Activated naive CD8-positive, alpha-beta T cell treated with anti-CD3 and anti-CD28 coated beads, Interleukin-2, amount 50 U/mL, for 16 hours (primary cell): ENCODE measurements around the gene HVCN1.
"Not testable (repeated sequence)": the region's sequence is repeated elsewhere in the genome, so short reads cannot be mapped to it uniquely, and the experiment has no call there.

Source experiments
- DNase-seq: peaks from one replicate; pipeline ENCODE4 v3.0.0-alpha.2; 2020; ENCODE audit warnings: low read depth, low spot score

Gene HVCN1, protein sequence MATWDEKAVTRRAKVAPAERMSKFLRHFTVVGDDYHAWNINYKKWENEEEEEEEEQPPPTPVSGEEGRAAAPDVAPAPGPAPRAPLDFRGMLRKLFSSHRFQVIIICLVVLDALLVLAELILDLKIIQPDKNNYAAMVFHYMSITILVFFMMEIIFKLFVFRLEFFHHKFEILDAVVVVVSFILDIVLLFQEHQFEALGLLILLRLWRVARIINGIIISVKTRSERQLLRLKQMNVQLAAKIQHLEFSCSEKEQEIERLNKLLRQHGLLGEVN

DNA sequence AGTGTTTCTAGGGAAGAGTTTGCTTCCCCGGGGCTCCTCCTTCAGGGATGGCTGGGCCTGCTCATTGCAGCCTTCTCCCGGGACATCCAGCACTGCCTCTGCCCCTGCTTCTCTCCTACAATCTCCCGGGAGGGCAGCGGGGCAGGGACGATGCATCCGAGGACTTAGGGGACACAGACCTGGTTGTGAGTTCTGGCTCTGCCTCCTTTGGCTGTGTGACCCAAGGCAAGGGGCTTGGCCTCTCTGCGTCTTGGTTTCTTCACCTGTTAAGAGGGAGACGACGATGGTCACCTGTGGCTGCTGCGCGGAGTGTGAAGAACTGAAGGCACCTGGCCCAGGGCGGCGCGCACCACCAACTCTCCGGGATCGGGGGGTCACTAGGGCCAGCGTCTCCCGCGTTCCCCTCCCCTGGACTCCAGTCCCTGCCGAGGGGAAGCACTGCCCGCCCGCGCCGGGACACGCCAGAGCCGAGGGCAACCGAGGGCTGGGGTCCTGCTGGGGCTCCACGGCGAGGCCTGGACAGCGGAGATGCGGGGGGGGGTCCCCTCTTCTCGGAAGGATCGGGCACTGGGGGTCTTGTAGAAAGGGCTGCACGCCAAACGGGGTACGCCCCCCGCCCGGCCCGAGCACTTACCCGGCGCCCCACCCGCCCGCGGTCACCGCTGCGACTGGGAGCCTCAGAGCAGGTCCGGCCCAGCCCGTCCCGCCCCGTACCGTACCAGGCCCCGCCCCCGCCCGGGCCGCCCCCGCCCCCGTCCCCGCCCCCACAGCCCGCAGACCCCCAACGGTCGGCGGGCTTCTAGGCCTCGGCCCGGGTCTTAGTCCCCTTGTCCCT lies at the start of gene HVCN1:
Gene HVCN1, minus strand, starts transcription at position 670 of the 835 bp plus-strand sequence. CDS start 5,870 bp downstream, outside the sequence.
- DNase-seq = no peak

DNA sequence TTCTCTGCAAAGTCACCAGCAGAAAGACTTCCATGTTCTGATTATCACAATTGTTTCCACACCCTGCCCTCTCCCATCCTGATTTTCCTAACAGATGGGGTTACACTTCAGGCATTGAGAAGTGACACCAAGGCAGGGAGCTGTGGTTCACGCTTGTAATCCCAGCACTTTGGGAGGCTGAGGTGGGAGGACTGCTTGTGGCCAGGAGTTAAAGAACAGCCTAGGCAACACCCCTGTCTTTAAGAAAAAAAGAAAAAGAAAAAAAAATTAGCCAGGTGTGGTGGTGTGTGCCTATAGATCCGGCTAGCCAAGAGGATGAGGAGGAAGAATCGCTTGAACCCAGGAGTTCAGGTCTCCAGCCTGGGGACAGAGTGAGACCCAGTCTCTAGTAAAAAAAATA lies 48.6 kb upstream of the HVCN1 start:
- DNase-seq = no peak

DNA sequence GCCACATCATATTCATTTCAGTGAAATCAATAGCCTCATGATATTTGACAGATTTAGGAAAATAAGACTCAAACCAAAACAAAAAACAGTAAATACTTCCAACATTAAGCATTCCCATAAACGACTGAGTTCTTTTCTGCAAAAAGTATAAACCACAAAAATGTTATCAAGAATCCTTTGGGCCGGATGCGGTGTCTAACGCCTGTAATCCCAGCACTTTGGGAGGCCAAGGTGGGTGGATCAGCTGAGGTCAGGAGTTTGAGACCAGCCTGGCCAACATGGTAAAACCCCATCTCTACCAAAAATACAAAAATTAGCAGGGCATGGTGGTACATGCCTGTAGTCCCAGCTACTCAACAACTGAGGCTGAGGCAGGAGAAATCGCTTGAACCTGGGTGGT lies 48.1 kb upstream of the HVCN1 start:
- DNase-seq = not testable (repeated sequence)

DNA sequence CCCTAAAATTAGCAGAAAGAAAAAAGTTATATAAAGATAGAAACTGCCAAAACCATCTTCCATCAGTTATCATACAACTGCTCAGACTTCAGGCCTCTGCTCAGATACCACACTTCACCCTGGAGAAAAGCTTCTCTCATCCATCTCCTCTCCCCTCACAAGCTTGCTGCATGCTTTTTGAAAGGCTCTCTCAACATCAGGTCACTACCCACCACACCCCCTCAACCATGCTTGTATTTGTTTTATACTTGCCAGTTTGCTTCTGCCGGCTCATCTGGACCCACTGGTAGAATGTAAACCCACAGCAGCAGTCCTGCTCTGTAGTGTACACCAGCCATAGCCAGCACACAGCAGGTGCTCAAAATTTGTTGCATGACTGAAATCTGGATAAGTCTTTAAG lies 45.0 kb upstream of the HVCN1 start:
- DNase-seq = no peak

DNA sequence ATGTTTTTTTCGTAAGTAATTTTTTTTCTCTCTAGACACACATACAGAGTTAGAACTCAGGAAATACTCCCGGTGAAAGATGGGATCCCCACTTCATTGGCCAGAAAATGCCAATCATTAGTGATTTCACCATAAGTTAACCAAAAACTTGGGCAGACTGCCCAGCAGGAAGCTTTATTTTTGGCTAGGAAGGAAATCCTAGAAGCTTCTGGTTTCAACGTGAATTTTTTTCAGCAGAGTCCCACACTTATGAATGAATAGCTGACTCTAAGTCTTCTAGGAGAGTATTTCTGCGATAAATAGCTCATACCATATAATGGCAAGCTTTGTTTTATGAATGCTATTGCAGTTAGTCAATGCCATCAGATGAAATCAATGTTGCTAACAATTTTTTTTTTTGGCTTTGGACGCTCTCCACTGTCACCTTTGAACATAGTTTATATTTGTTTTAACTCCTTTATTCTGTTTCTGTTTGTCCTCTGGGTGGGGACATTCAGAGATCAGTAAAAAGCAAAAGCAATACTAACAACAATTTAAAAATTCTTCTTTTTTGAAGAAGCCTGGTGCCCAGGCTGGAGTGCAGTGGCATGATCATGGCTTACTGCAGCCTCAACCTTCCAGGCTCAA lies 44.3 kb upstream of the HVCN1 start:
- DNase-seq = no peak

DNA sequence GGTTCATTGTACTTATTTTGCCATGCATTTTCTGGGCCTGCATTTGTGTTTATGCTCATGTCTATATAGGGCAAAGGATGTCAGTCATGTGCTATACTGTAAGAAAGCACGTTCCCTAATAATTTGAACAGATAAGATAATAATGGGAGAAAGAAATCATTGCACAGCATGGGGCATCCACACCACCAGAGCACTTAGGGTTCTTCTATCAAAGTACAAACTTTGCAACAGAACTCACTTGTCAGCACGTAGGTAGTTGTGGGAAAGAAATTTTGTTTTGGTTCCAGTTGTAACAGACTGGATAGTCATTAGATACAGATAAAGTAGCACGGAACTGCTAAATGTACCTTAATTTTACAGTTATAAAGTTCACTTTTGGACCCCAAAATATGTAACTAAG lies 43.7 kb upstream of the HVCN1 start:
- no peak for DNase-seq

DNA sequence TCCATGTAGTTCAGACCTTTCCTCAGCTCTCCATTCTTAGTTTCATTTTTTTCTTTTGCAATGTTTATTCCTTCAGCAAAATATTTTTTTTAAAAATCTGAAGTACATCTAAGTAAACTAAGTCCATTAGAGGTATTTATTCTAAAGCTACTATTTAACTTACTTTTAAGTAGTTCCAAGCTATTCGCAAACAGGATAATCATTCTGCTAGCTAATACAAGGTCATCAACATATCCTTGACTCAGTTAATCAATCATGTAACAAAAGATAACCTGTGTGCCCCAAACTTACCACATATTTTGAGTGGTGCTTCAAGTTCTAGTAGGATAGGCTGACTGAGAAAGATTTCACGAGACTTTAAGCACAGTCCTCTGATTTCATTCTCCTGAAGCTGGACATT lies 42.6 kb upstream of the HVCN1 start:
- DNase-seq = no peak

DNA sequence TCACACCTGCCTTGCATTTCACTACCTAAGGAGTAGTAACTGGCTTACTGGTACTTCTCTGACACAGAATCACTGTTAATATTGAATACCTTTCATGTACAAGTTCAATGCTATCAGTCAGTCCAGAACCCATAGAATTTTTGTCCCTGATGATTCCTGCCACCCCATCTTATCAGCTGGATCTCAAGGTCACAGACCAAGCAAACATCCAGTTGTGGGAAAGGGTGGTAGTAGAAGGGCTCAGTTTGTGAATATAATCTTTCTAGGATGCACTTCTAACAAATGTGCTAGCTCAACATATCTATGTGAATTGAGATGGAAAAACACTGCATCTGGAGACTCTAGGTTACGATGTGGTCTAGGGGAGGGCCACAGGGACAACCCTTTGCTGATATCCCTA lies 39.7 kb upstream of the HVCN1 start:
- no peak for DNase-seq

DNA sequence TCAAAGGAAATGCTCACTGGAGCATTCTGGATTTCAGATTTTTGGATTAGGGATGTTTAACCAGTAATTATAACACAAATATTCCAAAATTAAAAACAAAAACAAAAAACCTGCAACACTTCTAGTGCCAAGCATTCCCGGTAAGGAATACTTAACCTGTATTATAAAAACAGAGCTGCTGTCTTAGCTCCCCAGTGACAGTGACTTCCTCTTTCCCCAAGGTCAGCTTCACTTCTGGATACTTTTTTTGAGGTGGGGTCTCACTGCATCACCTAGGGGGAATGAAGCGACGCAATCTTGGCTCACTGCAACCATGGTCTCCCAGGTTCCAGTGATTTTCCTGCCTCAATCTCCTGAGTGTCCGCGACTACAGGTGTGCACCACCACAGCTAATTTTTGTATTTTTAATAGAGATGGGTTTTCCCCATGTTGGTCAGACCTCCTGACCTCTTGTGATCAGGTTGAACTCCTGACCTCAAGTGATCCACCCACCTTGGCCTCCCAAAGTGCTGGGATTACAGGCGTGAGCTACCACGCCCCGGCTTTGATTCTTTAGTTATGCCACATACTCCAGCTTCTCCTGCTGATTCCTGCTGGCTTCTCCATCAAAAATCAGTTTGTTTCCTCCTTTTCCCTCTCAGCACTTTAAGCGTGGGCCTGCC lies 37.9 kb upstream of the HVCN1 start:
- DNase-seq = no peak

DNA sequence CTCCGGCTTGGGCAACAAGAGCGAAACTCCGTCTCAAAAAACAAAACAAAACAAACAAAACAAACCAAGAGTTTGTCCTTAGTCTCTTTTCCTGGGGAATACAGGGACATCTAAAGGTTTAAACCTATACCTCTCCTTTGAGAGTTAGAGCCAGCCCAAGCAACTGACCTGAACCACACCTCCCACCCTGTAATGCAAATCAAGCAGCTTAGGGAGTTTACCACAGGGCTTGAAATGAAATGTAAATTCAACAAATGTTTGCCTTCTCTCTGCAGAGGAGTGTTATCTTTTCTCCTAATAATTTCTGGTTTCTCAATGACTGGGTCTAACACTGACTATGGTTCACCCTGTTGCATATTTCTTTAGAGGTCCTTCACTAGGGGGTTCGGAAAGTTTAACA lies 37.1 kb upstream of the HVCN1 start:
- no peak for DNase-seq

DNA sequence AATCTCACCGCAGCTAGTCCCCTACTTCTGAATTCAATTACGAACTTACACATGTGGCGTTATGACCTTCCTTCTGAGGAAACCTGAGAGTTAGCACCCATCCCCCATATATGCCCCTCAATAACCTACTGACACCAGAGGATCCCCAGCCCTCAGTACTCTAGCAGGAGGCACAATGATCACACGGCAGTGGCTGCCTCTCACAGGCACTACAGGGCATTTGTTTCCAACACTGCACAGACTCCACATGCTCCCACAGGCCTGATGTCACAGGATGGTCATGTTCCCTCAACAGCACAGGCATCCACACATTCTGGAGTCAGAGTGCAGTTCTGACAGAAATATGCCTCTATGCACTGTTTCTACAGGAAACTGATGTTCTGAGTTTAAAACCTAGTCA lies 36.4 kb upstream of the HVCN1 start:
- DNase-seq = no peak

DNA sequence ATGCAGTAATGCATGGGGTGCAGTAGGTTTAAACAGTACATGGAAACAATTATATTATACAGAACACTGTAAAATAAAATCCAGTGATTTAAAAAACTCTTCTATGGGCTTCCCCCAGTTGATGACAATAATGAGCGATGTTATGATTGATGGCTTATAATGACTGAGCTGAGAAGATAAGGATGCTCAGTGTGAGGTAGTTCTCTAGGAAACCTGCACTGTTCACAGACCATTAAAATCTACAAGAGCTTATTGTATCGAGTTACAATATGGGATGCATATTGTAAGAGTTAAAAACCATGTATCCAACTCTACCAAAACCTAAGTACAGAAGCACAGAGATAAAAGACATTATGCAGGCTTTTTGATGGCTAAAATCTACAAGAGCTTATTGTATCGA lies 34.0 kb upstream of the HVCN1 start:
- not testable (repeated sequence) for DNase-seq

DNA sequence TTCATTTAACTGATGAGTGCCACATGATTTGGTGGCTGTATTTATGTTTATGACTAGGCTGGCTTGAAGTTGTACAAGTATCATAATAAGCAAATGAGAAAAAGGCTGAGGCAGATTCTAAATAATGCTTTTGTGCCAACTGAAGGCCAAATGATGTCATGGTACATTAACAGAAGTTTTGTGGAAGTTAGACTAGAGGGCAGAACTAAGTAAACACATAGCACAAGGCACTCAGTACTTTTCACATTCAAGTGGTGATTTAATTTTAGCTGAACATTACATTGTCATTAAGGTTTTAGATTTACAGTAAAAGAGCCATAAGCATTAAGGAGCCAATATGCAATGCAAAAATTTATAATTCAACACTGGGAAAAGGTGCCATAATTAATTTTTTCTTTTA lies 32.7 kb upstream of the HVCN1 start:
- DNase-seq = no peak

DNA sequence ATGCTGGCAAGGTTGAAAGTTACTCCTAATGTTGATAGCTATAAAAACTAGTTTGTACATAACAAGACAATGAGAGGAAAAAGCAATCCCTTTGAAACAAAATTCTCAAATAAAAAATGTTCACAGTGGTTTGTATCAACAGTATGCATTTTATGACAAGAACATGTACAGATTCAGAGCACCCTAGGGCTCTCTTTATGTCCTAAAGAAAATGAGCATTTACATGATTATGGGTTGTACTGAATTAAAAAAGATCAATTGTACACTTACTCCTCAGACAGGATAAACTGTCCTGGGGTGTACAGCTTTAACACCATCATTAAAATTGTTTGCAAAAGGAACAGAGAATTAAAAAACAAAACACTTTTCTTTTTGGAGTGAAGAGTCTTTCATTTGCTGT lies 31.6 kb upstream of the HVCN1 start:
- DNase-seq = no peak

DNA sequence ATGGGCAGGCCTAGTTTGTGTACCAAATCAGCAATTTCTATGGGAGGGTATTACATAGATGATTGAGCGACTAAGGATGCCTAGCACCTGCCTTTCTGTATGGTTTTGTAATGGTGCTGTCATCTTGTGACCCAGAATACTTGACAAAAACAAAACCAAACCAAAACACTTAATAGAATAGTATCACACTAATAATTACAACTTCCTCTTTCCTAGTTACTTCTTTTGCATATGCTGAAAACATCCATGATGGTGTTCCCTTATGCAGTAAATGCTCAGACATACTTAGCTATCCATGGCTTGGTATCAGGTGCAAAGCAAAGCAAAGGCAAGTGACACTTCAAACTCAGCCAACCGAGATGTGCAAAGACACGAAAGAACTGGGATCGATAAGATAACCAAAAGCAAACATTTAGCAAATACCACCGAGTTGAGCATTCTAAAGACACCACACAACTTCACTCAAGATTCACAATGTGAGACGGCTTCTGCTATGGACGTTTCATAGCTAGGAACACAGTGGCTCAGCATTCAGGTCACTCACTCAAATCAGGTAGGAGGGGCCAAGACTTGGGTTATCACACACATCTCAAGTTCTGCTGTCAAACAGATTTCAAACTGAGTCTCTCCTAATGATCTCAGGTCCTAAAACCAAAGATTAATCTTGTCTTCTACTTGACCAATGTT lies 29.4 kb upstream of the HVCN1 start:
- DNase-seq = no peak

DNA sequence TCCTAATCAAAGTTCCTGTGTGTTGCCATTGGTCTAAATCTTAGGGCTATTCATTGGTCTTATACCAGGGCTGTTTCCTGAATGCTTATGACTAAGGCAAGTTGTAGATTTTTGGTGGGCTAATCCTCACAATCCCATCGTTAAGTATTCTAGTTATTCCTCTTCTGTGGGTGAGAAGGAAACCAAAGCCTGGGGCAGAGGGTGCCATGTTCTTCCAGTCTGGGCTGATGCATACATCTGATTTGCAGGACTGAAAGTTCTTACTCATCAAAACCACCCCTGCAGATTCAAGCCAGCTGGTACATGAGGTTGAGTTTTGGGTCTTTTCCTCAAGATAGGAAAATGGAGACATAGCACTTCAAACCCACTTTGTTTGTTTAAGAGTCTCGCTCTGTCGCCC lies 28.1 kb upstream of the HVCN1 start:
- DNase-seq = no peak

DNA sequence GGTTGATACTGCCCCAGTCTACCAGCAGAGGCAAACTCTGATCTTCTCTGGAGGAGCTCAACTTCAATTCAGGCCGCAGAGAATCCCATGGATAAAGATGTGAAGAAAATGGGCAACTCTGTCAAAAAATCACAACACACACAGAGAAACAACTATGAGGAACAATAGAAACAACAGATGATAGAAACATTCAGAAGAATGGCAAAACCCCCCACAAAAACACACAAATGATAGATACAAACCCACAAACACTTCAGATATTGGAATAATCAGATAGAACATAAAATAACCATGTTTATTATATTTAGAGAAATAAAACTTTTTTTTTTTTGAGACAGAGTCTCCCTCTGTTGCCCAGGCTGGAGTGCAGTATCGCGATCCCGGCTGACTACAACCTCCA lies 20.0 kb upstream of the HVCN1 start:
- DNase-seq = no peak

DNA sequence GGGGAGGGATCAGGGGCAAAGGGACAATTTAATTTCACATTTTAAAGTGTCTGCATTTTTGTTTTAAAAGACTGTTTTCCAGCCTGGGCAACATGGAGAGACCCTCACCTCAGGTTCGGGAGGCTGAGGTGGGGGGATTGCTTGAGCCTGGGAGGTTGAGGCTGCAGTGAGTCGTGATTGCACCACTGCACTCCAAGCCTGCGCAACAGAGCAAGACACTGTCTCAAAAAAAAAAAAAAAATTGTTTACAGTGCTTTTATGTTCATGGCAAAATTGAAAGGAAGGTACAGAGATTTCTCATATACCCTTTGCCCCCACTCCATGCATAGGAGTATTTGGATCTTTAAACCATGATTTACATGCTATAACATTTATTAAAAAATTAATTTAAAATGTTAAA lies 16.4 kb upstream of the HVCN1 start:
- DNase-seq = no peak

DNA sequence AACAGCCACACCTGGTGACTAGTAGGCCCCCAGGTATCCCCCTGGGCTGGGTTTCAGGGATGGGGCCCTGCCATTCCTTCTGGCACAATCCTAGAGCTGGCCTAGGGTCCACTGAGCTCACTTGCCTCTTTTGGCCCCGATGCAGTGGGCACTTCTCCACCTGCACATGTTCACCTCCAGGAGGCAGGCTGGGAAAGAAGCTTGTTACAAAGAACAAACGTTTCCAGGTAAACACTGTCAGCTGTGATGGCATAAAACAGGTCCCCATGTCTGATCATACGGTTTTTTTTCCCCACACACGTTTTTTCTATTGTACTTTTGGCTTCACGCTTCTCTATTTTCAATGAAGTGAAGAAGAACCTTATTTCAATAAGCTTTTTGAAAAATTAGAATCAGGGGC lies 15.8 kb upstream of the HVCN1 start:
- no peak for DNase-seq

DNA sequence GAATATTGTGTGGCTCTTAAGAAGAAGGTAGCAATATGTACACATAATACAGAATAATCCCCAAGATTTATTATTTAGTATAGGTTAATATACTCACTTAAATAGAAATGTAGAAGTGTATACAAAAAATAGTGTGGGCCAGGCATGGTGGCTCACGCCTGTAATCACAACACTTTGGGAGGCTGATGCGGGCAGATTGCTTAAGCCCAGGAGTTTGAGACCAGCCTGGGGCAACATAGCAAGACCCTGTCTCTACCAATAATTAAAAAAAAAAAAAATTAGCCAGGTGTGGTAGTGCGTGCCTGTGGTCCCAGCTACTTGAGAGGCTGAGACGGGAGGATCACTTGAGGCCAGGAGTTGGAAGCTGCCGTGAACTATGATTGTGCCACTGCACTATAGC lies 15.3 kb upstream of the HVCN1 start:
- DNase-seq = no peak

DNA sequence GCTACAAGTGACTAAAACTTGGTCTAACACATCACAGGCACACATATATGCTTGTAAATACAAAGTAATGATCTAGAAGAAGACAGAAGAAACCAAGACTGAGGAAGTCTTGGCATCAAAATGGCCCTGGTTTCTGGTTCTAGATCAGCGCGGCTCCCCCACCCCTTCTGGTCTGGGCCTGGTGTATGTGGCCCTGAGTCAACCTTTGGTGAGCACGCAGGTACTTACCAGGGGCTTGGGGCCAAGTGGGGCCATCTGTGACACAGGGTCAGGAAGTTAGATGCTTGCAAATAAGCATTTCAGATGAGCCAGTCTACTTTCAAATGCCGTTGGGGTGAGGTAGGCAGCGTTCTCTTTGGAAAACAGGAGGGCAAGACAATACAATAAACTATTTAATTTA lies 13.2 kb upstream of the HVCN1 start:
- no peak for DNase-seq
